Small intestine (tissue), 7 donors: ENCODE measurements around the gene ECSCR. TPM values are rescaled to one million over a fixed set of nuclear protein-coding genes. Genes with fewer than 3 reads are reported as not detected.

Source experiments
- DNase-seq, 2 donors: peaks; one replicate each; pipeline versions ENCODE4 v3.0.0 to v3.0.0-alpha.2; 2013
- FAIRE-seq: peaks from 2 replicates; lab custom pipeline; 2012; peaks lifted over from hg19 to GRCh38; lab: Jason Lieb, UNC
- H3K27ac ChIP-seq, 3 donors: one replicate each; pipeline ENCODE4 v1.5.1; 2013; ENCODE audit warnings: low read length in 2 of 3, mild to moderate bottlenecking in 2 of 3, control low read depth in 1 of 3, inconsistent platforms in 1 of 3, low read depth in 1 of 3, moderate library complexity in 1 of 3
- H3K27me3 ChIP-seq, 3 donors: one replicate each; pipeline ENCODE4 v1.6.1; 2013; ENCODE audit warnings: low read length in 3 of 3, inconsistent platforms in 1 of 3; ENCODE audit not compliant: control insufficient read depth in 3 of 3, insufficient read depth in 3 of 3
- H3K36me3 ChIP-seq, 3 donors: one replicate each; pipeline ENCODE4 v1.6.1; 2013; ENCODE audit warnings: low read length in 3 of 3, inconsistent platforms in 1 of 3, low read depth in 1 of 3, mild to moderate bottlenecking in 1 of 3, moderate library complexity in 1 of 3; ENCODE audit not compliant: control insufficient read depth in 3 of 3, insufficient read depth in 2 of 3
- H3K4me1 ChIP-seq, 3 donors: one replicate each; pipeline ENCODE4 v1.6.1; 2013; ENCODE audit warnings: low read length in 2 of 3, inconsistent platforms in 1 of 3, low read depth in 1 of 3, mild to moderate bottlenecking in 1 of 3, moderate library complexity in 1 of 3; ENCODE audit not compliant: control insufficient read depth in 3 of 3, insufficient read depth in 2 of 3
- H3K4me3 ChIP-seq, 3 donors: one replicate each; pipeline ENCODE4 v1.5.1; 2013; ENCODE audit warnings: low read length in 3 of 3, control low read depth in 1 of 3, inconsistent platforms in 1 of 3, low read depth in 1 of 3, mild to moderate bottlenecking in 1 of 3, moderate library complexity in 1 of 3
- H3K9me3 ChIP-seq, 2 donors: one replicate each; pipeline ENCODE4 v1.6.1; 2013; ENCODE audit warnings: low read depth in 1 of 2, low read length in 1 of 2; ENCODE audit not compliant: control insufficient read depth in 2 of 2, insufficient read depth in 1 of 2
- WGBS, 3 donors: extraction: QIAGEN DNeasy Blood & Tissue Kit; methylation state at CpG; one replicate each; pipeline ENCODE4 v1.1.7; 2013; 5-methylcytosine and 5-hydroxymethylcytosine counted together
- polyA plus RNA-seq, 4 donors: library from polyadenylated mRNA; stranded (reverse) in 3 of 4; unstranded in 1 of 4; fragments of 200-250 nt in 3 of 4; fragments of 120-200 nt in 1 of 4; gene quantifications; one replicate each; pipeline versions ENCODE4 v1.2.1 to v1.2.3, GENCODE V29; 2013
- donor health status: healthy with polysubstance abuse.
- donor health status: control.
- donor health status: control.
- donor health status: Bipolar disorder and iron deficiency.
- donor health status: healthy.

Gene ECSCR
- polyA plus RNA-seq, 4 donors: 1.6 to 47.6 (median 7.7) TPM

DNA sequence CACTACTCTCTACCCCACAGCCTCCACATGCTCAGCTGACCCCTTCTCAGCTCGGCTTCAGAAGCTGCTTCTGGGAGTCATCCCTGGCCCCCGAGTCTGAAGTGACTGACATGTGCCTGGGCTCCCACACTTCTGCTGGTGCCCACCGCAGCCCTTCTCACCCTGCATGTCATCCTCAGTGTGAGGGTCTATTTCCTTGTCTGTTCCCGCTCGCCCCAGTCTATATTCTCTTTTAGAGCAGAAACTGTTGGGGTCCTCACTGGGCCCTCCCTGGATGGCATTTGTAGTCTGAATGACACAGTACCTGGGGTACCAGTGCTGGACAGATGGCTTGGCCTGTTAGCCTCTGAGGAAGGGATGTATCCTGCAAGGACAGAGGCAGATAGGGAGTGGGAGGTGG lies 5.3 kb downstream of the ECSCR start:
- FAIRE-seq: no peak
- H3K27ac ChIP-seq: no peak overlapping the region
- peaks cover 0 to 6% (median 4%) of the 10 kb centered on the region in 3 donors for H3K4me1 ChIP-seq
- H3K9me3 ChIP-seq: no peaks in the 10 kb centered on the region
- no peak overlapping the region for H3K4me3 ChIP-seq
- no peaks in the 10 kb centered on the region for H3K36me3 ChIP-seq
- no peaks in the 10 kb centered on the region for H3K27me3 ChIP-seq
- WGBS, 3 donors: 85 to 98% (median 94%) methylated on average over 5 of the region's 5 CpGs
- DNase-seq: no peak

DNA sequence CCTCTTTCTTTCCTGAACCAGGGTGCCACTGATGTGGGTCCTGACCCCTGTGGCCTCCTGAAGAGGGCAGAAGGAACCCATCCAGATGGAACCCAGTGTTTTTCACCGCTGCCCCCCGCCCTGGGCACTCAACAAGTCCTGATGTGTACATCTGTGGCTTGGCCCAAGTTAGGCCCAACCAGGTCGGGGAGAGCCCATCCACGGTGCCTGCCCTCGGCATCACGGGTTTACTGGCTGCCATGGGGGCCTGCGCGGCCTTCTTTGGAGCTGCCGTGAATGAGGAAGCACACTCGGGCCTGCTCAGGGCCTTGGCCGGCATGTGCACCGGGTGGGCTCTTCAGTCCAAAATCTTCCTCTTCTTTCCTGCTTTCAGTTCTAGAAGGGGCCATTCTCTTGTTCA lies 5.8 kb downstream of the ECSCR start:
- H3K4me3 ChIP-seq: no peak overlapping the region
- no peaks in the 10 kb centered on the region for H3K36me3 ChIP-seq
- WGBS, 3 donors: 92 to 95% (median 93%) methylated on average over 12 of the region's 12 CpGs
- no peaks in the 10 kb centered on the region for H3K9me3 ChIP-seq
- FAIRE-seq (no peak), DNase-seq (no peak)
- no peaks in the 10 kb centered on the region for H3K27me3 ChIP-seq
- no peak overlapping the region for H3K27ac ChIP-seq
- peaks cover 0 to 6% (median 4%) of the 10 kb centered on the region in 3 donors for H3K4me1 ChIP-seq

DNA sequence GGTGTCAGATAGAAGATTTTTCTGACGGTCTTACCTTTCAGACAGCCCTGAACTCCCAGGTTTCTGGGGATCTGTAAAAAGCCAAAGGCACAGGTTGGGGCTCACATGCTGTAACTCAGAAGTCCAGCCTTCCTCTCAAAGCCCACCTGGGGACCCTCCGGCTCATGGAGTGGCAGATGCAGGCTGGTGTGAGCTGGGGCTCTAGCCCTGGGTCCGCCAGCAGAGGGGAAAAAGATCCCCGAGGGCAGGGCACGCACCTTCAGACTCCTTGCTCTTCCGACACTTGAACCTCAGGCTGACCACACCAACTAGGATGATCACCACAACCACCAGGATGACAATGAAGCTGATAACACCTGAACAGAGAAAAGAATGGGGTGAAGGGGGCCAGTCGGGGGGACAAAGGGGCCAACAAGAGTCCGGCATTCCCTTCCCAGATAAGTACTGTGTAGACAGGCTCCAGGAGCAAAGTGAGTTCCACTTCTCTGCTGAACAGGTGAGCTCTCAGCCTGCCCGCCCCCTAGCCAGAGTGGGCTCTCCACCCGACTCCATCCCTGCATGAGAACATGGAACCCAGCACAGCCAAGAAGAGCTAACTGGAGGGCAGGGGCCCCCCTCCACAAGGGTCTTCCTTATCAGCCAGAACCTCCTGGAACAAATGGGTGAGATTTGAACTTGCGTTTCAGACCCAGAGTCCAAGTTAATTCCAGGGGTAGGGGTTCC lies 7.8 kb downstream of the ECSCR start:
- no peak overlapping the region for H3K27ac ChIP-seq
- no peaks in the 10 kb centered on the region for H3K27me3 ChIP-seq
- peaks cover 0 to 6% (median 4%) of the 10 kb centered on the region in 3 donors for H3K4me1 ChIP-seq
- FAIRE-seq (no peak), DNase-seq (no peak)
- no peaks in the 10 kb centered on the region for H3K9me3 ChIP-seq
- H3K36me3 ChIP-seq: no peaks in the 10 kb centered on the region
- 78 to 80% (median 80%) methylated on average over 11 of the region's 11 CpGs for WGBS, 3 donors
- no peak overlapping the region for H3K4me3 ChIP-seq

DNA sequence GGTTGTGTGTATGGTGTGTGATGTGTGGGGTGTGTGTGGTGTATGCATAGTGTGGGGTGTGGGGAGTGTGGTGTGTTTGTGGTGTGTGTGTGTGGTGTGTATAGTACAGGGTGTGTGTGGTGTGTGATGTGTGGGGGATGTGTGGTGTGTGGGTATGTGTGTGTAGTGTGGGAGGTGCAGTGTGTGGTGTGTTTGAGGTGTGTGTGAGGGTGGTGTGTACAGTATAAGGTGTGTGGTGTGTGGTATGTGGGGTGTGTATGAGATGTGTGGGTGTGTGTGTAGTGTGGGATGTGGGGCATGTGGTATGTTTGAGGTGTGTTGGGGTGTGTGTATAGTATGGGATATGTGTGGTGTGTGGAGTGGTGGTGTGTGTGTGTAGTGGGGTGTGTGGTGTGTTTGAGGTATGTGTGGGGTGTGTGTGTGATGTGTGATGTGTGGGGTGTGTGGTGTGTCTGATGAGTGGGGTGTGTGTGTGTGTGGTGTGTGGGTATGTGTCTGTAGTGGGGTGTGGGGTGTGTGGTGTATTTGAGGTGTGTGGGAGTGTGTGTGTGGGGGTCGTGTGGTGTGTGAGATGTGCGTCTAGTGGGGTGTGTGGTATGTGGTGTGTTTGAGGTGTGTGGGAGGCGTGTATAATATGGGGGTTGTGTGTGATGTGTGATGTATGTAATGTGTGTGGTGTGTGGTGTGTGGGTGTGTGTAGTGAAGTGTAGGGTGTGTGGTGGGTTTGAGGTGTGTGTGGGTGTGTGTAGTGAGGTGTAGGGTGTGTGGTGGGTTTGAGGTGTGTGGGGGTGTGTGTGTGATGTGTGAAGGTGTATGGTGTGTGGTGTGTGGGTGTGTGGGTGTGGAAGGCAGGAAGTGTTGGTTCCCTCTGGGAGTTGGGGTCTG lies 8.6 kb downstream of the ECSCR start:
- no peaks in the 10 kb centered on the region for H3K4me1 ChIP-seq
- DNase-seq: no peak
- H3K9me3 ChIP-seq: no peaks in the 10 kb centered on the region
- FAIRE-seq: no peak
- no peaks in the 10 kb centered on the region for H3K27me3 ChIP-seq
- H3K36me3 ChIP-seq: no peaks in the 10 kb centered on the region
- H3K27ac ChIP-seq: peak overlapping the region in 1 of 3 donors; percentile 11
- H3K4me3 ChIP-seq: no peak overlapping the region
- 70 to 80% (median 71%) methylated on average over 3 of the region's 3 CpGs for WGBS, 3 donors

DNA sequence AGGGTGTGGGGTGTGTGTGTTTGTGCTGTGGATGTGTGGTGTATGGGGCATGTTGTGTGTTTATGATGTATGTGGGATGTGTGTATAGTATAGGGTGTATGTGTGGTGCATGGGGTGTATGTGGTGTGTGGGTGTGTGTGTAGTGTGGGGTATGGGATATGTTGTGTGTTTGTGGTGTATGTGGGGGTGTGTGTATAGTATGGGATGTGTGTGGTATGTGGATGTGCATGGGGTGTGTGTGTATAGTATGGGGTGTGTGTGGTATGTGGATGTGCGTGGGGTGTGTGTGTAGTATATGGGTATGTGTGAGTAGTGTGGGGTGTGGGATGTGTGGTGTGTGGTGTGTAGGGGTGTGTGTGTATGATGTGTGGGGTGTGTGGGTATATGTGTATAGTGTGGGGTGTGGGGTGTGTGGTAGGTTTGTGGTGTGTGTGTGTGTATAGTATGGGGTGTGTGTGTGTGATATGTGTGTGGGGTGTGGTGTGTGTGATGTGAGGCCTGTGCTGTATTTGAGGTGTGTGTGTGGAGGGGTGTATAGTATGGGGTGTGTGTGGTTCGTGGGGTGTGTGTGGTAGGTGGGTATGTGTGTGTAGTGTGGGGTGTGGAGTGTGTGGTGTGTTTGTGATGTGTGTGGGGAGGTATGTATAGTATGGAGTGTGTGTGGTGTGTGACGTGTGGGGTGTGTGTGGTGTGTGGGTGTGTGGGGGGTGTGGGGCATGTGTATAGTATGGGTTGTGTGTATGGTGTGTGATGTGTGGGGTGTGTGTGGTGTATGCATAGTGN lies 10.5 kb downstream of the ECSCR start:
- no peaks in the 10 kb centered on the region for H3K27me3 ChIP-seq
- FAIRE-seq (no peak), DNase-seq (no peak)
- 68 to 84% (median 79%) methylated on average over 3 of the region's 3 CpGs for WGBS, 3 donors
- H3K36me3 ChIP-seq: no peaks in the 10 kb centered on the region
- H3K4me3 ChIP-seq: no peak overlapping the region
- H3K4me1 ChIP-seq: no peaks in the 10 kb centered on the region
- no peaks in the 10 kb centered on the region for H3K9me3 ChIP-seq
- no peak overlapping the region for H3K27ac ChIP-seq

DNA sequence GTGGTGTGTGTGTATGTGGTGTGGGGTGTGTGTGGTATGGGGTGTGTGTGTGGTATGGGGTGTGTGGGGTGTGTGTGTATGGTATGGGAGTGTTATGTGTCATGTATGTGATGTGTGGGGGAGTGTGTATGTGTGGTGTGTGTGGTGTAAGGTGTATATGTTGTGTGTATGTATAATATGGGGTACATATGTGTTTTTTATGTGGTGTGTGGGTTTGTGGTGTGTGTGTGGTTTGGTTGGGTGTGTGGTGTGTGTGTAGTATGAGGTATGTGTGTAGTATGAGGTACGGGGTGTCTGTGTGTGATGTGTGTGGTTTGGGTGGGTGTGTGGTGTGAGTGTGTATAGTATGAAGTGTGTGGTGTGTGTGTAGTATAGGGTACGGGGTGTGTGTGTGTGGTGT lies 11.4 kb downstream of the ECSCR start:
- Histone ChIP-seq H3K9me3 (no peaks in the 10 kb centered on the region), H3K4me3 (no peak overlapping the region), H3K27me3 (no peaks in the 10 kb centered on the region), H3K36me3 (no peaks in the 10 kb centered on the region), H3K27ac (no peak overlapping the region), H3K4me1 (no peaks in the 10 kb centered on the region)
- 76 to 98% (median 87%) methylated on average over 2 of the region's 2 CpGs for WGBS, 3 donors
- DNase-seq: no peak
- FAIRE-seq: no peak

DNA sequence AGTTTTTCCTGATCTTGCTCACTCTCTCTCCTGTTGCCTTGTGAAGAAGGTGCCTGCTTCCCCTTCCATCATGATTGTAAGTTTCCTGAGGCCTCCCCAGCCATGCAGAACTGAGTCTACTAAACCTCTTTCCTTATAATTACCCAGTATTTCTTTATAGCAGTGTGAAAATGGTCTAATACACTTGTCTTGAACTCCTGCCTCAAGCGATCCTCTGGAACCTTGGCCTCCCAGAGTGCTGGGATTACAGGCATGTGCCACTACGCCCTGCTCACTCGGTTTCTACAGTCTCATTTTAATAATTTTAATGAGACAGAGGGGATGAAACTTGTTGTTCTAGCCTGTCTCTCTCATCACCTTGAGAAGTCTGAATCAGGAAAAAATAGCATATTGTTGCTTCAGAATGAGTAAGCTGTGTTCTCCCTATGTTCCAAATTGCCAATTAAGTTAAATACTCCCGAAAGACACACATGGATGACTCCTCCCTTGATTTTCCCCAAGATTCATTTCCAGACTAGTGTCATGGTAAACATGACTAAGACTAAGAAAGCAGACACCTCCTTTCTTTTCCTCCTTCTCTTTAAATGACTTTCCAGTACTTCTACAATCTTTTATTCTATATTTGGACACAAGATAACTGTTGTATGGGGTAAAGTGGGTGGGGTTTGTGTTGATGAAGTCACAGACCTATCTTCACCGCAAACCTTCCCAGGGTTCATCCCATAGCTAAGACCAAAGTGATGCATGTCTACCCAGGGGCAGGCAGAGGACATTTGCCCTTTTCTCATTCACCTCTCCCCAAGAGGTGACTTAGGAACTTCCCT lies 15.4 kb downstream of the ECSCR start:
- DNase-seq (no peak), FAIRE-seq (no peak)
- no peaks in the 10 kb centered on the region for H3K36me3 ChIP-seq
- no peak overlapping the region for H3K4me3 ChIP-seq
- H3K4me1 ChIP-seq: no peaks in the 10 kb centered on the region
- 72 to 85% (median 85%) methylated on average over 5 of the region's 5 CpGs for WGBS, 3 donors
- H3K27ac ChIP-seq: no peak overlapping the region
- H3K9me3 ChIP-seq: no peaks in the 10 kb centered on the region
- H3K27me3 ChIP-seq: peaks cover 0 to 12% (median 0%) of the 10 kb centered on the region in 3 donors
